ENCODE measurements around the gene VSX2.

The VSX2 gene

DNA sequence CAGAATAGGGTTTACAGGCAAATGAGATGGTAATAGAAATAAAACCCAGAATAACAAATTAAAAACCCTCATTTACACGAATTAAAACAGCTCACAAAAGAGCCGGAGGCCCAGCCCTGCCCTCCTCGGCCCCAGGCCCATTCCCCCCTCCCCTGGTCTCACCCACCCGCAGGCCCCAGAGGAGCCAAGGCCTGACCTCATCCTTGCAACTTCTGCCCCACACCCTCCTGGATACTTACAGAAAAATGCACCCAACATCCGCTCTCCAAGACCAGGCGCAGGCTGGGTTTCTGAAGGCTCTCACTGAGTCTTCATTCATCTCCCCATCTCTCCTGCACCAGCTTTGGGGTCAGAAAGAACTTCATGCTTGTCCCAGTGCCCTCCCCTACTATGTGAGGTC, 16.2 kb upstream of the VSX2 start:
- no peak for DNase-seq (ENCODE audit: low read depth)

DNA sequence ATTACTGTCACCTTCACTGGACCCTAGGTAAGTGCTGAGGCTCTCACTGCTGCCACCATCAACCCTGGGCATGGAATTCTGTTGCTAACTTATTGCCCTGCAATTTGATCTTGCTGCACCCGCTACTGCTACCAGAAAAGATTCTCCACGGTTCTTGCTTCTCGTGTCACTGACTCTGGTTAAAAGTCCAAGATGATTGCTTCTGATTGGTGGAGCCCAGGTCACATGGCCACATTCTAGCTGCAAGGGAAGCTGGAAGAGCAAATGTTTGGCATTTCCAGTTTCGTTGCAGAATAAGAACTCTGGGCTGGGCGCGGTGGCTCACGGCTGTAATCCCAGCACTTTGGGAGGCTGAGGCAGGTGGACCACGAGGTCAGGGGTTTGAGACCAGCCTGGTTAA, 7.5 kb upstream of the VSX2 start:
- DNase-seq (ENCODE audit: low read depth): no peak

GRCh38 chr14:74235017-74235416, 4.2 kb upstream of the VSX2 start:
- no peak for DNase-seq (ENCODE audit: low read depth)

DNA sequence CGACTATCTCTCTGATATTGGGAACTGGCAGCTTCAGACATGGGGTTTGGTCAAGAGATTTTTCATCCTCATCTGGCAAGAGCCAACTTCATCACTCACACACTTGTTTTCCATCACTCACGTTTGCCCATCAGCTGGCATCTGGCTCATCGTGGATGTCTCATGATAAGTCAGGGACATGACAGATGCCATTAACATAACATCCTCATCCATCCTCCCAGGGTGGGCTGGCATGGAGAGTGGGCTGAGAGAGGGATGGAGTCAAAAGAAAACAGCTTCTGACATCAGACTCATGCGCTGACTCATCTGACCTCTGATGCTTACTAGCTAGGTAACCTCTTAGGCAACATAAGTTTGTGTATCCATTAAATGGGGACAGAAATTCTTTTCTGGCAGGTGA, 1.8 kb upstream of the VSX2 start:
- DNase-seq (ENCODE audit: low read depth): no peak

- DNase-seq (ENCODE audit: low read depth): peak; percentile 22
These were observed 872 bp downstream of the VSX2 start for GRCh38 chr14:74239848-74240793.

- peak; percentile 27 for DNase-seq (ENCODE audit: low read depth)
These were observed 1.8 kb downstream of the VSX2 start for GRCh38 chr14:74240794-74241651.

DNA sequence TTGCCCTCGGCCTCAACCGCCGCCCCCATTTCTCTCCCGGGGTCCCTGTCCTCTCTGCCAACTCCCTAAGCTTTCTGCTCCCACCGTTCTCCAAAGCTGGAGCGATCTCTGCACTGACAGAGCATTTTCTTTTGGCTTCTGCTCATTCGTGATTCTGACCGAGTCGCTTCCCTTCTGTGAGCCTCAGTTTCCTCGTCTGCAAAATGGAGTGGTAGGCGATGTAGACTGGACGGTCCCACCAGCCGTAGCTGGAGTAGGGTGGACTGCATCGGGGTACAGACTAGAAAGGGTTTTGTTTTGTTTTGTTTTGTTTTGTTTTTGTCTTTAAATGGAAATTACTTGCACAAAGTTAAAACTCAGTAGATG, 2.4 kb downstream of the VSX2 start:
- DNase-seq (ENCODE audit: low read depth): no peak

- DNase-seq (ENCODE audit: low read depth): no peak
These were observed 3.0 kb downstream of the VSX2 start for GRCh38 chr14:74242021-74242779.

DNA sequence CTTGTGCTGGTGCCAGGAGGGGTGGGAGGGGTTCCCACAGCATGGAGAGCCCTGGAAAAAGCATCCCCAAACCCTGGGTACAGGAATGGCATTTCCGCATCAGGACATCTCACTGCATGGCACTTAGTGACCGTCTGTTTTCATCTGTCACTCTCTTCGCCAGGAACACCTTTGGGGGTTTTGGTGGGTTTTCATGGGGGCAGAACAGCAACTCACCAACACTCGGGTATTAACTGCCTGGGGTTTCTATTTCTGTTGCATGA, 3.5 kb downstream of the VSX2 start:
- DNase-seq (ENCODE audit: low read depth): no peak

DNA sequence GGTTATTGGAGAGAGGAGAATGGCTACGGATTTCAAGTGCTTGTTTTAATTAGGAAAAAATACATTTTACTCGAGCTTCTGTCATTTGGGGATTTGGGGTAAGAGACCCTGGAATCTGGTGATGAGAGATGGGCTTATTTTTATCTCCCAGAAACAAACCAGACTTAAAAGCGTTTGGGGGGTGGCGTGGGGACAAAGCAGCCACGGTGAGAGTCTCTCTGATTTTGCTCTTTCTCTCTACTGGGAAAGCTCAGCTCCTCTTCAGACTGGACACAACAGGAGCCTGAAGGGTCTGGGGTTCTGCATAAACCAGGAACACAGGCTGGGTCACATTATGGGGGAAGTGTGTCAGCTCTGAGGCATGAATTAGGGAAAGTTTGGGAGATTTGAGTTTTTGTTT, 3.8 kb downstream of the VSX2 start:
- no peak for DNase-seq (ENCODE audit: low read depth)

GRCh38 chr14:74244115-74244514, 4.9 kb downstream of the VSX2 start:
- DNase-seq (ENCODE audit: low read depth): no peak

DNA sequence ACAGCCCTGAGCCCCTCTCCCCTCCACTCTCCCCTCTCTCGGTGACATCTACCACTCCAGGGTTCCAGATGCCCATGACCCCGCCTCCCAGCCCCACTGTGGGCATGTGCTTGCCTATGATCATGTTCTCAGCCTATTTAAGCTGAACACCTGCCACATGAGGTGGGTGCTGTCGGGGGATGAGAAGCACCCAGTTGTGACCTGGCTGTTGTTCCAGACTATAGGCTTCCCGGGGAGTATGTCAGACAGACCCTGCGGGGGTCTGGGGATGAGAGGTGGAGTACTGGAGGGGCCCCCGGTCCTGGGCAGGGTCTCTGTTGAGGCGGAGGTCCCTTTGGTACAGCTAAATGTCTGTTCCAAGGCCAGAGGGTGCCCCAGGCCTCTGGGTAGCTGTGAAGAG, 6.0 kb downstream of the VSX2 start:
- no peak for DNase-seq (ENCODE audit: low read depth)

DNA sequence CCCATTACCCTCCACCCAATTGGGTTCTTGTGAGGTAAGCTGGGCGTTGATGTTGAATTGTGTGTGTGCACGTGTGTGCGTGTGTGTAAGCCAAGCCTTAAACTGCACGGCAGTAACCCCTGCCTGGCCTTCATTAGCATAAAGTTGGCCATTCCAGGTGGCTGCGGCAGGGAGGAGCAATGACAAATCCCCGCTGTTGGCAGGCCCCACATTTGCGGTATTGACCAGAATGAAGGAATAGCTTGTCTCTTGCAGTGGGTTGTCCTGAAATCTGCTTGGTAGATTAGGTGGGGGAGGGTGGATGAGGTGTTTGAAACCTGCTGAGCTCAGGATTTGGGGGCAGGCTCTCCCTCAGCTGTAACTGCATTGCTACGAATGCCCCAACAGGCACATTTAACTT, 7.3 kb downstream of the VSX2 start:
- no peak for DNase-seq (ENCODE audit: low read depth)

- no peak for DNase-seq (ENCODE audit: low read depth)
These were observed 8.8 kb downstream of the VSX2 start for GRCh38 chr14:74248017-74248416.

GRCh38 chr14:74249433-74250375, 10.5 kb downstream of the VSX2 start:
- DNase-seq (ENCODE audit: low read depth): no peak

DNA sequence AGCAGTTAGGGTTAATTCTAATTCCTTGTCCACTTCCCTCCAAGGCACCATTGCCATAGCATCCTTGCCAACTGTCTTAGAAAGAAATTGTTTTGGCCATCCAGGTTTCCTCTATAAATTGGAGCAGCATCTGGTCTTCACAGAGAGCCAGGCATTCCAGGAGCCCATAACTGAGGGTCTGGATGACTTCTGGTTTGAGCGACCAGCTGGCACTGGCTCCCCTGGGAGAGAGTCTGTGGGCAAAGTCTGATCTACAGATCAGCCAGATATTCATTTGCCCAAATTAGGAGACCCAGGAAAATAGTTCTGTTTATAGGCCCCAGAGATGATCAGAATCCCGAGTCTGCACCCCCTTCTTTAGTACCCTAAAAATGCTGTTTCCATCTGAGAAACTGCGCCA, 16.0 kb downstream of the VSX2 start:
- no peak for DNase-seq (ENCODE audit: low read depth)

GRCh38 chr14:74257078-74257940, 18.1 kb downstream of the VSX2 start:
- peak; percentile 25 for DNase-seq (ENCODE audit: low read depth)

DNA sequence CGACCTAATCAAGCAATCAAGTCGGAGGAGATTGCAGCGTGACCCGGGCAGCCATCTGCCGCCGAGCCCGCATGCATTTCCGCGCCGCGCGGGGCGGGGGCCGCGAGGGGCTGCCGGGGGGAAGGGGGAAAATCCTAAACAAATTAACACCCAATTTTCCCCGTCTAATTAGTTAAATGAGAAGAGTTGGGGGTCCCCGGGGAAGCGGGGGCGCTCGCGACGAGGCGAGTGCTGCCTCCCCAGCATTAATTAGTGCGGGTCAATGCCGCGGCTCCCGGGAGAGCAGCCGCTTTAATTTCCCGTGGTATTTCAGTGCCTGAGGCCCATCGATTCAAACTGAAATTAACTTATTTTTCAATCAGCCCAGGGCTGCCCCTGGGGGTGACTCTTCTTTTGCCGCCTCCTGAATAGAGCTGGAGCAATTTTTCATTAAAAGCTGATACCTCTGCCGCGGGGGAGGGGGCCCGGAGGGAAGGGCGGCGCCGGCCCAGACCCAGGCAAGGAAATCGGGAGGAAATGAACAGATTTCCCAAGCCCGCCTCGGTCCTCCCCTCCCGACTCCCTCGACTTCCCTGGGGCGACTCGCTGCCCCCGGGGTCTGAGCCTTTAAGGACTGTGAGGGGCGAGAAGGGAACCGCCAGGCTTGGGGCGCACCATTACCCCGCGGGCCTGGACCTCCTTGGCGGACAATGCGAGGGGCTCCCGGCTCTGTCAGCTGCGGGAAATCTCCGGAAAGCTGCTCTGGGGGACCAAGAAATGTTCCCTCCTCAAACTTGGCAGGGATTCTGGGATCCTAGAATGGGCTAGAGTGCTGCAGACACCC, 18.9 kb downstream of the VSX2 start:
- no peak for DNase-seq (ENCODE audit: low read depth)

GRCh38 chr14:74258764-74259035, 19.5 kb downstream of the VSX2 start:
- no peak for DNase-seq (ENCODE audit: low read depth)

DNA sequence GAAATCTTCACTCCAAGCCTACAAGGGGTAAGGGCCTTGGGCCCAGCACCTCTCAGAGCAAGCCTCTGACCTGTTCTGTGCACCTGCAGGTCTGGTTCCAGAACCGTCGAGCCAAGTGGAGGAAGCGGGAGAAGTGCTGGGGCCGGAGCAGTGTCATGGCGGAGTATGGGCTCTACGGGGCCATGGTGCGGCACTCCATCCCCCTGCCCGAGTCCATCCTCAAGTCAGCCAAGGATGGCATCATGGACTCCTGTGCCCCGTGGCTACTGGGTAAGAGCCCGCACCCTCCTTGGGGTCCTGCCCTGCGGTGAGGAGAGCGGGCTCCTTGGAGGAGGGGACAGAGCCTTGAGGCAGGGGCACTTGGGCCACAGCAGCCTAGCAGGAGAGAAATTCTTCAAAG, 20.3 kb downstream of the VSX2 start:
- DNase-seq (ENCODE audit: low read depth): no peak
